CD14-positive monocyte (primary cell): ENCODE results near the gene MICOS13. TPM values are rescaled to one million over a fixed set of nuclear protein-coding genes. Genes with fewer than 3 reads are reported as not detected.

Experiments
- DNase-seq, 3 donors: peaks; one replicate each; pipeline ENCODE4 v3.0.0-alpha.2; 2011 to 2022
- H2AFZ ChIP-seq: 2 replicates; pipeline ENCODE4 v1.6.0; 2012; ENCODE audit warnings: mild to moderate bottlenecking, low read depth, low read length, inconsistent platforms; ENCODE audit not compliant: insufficient read depth, poor library complexity, severe bottlenecking
- H3K27ac ChIP-seq, 2 donors: 1 replicate in 1 of 2; 2 replicates in 1 of 2; pipeline ENCODE4 v1.5.1; 2012 to 2013; ENCODE audit warnings: low read length in 2 of 2, control low read depth in 1 of 2, inconsistent platforms in 1 of 2, low read depth in 1 of 2, mild to moderate bottlenecking in 1 of 2
- H3K27me3 ChIP-seq, 2 donors: one replicate each; pipeline versions ENCODE4 v1.6.0 to v1.6.1; 2011 to 2013; ENCODE audit warnings: low read length in 2 of 2; ENCODE audit not compliant: control insufficient read depth in 2 of 2, insufficient read depth in 2 of 2
- H3K36me3 ChIP-seq, 2 donors: replicated peaks in 1 of 2; 1 replicate in 1 of 2; 2 replicates in 1 of 2; pipeline versions ENCODE4 v1.5.1 to v1.6.1; 2012 to 2013; ENCODE audit warnings: low read length in 2 of 2, control low read depth in 1 of 2, inconsistent platforms in 1 of 2, mild to moderate bottlenecking in 1 of 2; ENCODE audit not compliant: insufficient read depth in 2 of 2, control insufficient read depth in 1 of 2
- H3K4me1 ChIP-seq, 2 donors: 1 replicate in 1 of 2; 2 replicates in 1 of 2; pipeline versions ENCODE4 v1.5.1 to v1.6.1; 2012 to 2013; ENCODE audit warnings: low read length in 2 of 2, control low read depth in 1 of 2, inconsistent platforms in 1 of 2, mild to moderate bottlenecking in 1 of 2, moderate library complexity in 1 of 2; ENCODE audit not compliant: insufficient read depth in 2 of 2, control insufficient read depth in 1 of 2
- H3K4me2 ChIP-seq: replicated peaks from 2 replicates; pipeline ENCODE3; 2012; ENCODE audit warnings: low read length, moderate library complexity, mild to moderate bottlenecking; ENCODE audit not compliant: poor library complexity, severe bottlenecking; ENCODE audit errors: extremely low read depth
- H3K4me3 ChIP-seq, 3 experiments: fragments of 200-600 bp in 1 of 3; sonication (generic) in 1 of 3; replicated peaks in 1 of 3; 1 replicate in 2 of 3; 2 replicates in 1 of 3; pipeline ENCODE4 v1.5.1; 2011 to 2013; ENCODE audit warnings: low read length in 3 of 3, mild to moderate bottlenecking in 3 of 3, control low read depth in 2 of 3, low read depth in 2 of 3, inconsistent platforms in 1 of 3, moderate library complexity in 1 of 3
- H3K79me2 ChIP-seq: 2 replicates; pipeline ENCODE4 v1.6.0; 2012; ENCODE audit warnings: mild to moderate bottlenecking, control low read depth, inconsistent platforms, low read length, moderate library complexity; ENCODE audit not compliant: insufficient read depth
- H3K9ac ChIP-seq: 2 replicates; pipeline ENCODE4 v1.6.0; 2017; ENCODE audit warnings: low read length, mild to moderate bottlenecking; ENCODE audit not compliant: insufficient read depth, poor library complexity, severe bottlenecking
- H3K9me3 ChIP-seq, 2 donors: replicated peaks in 1 of 2; 1 replicate in 1 of 2; 2 replicates in 1 of 2; pipeline versions ENCODE4 v1.5.1 to v1.6.1; 2012 to 2013; ENCODE audit warnings: low read length in 2 of 2, control low read depth in 1 of 2; ENCODE audit not compliant: control insufficient read depth in 1 of 2, insufficient read depth in 1 of 2
- H4K20me1 ChIP-seq: 2 replicates; pipeline ENCODE4 v1.6.0; 2012; ENCODE audit warnings: mild to moderate bottlenecking, low read length, control low read depth, moderate library complexity; ENCODE audit not compliant: insufficient read depth
- H3K27ac Mint-ChIP-seq, 7 donors: one replicate each; pipeline ENCODE4 v1.8.0; 2020; ENCODE audit warnings: mild to moderate bottlenecking in 7 of 7, mixed read lengths in 7 of 7, moderate library complexity in 6 of 7, inconsistent platforms in 2 of 7
- H3K27me3 Mint-ChIP-seq, 3 donors: one replicate each; pipeline ENCODE4 v1.8.0; 2021 to 2022; ENCODE audit warnings: low read depth in 3 of 3, mild to moderate bottlenecking in 3 of 3, mixed read lengths in 3 of 3, moderate library complexity in 3 of 3, inconsistent platforms in 1 of 3
- H3K36me3 Mint-ChIP-seq, 2 donors: one replicate each; pipeline ENCODE4 v1.8.0; 2020; ENCODE audit warnings: mixed read lengths in 2 of 2, inconsistent platforms in 1 of 2, mild to moderate bottlenecking in 1 of 2
- H3K4me1 Mint-ChIP-seq: one replicate; pipeline ENCODE4 v1.8.0; 2020; ENCODE audit warnings: mild to moderate bottlenecking, mixed read lengths
- H3K4me3 Mint-ChIP-seq, 2 donors: one replicate each; pipeline ENCODE4 v1.8.0; 2020; ENCODE audit warnings: mild to moderate bottlenecking in 2 of 2, mixed read lengths in 2 of 2, moderate library complexity in 1 of 2
- H3K9me3 Mint-ChIP-seq, 7 donors: one replicate each; pipeline ENCODE4 v1.8.0; 2020 to 2022; ENCODE audit warnings: mixed read lengths in 7 of 7, mild to moderate bottlenecking in 6 of 7, moderate library complexity in 6 of 7, inconsistent platforms in 2 of 7
- CTCF ChIP-seq: fragments of 200-600 bp; IDR thresholded peaks from one replicate; pipeline ENCODE4 v1.8.0; 2022; ENCODE audit warnings: antibody characterized with exemption, mild to moderate bottlenecking
- WGBS: methylation state at CpG from one replicate; pipeline ENCODE4 v1.1.5; 2013; ENCODE audit warnings: missing lambda C conversion rate; ENCODE audit not compliant: insufficient coverage; 5-methylcytosine and 5-hydroxymethylcytosine counted together
- intact Hi-C, 2 donors: fragments of 100-400 bp; cut with micrococcal nuclease; formaldehyde crosslinking; loops; one replicate each; pipeline versions ENCODE4 v1.15.0 to v1.15.1; 2023
- polyA plus RNA-seq, 3 donors: library from polyadenylated mRNA; depleted of rRNA in 1 of 3; unstranded in 2 of 3; stranded (reverse) in 1 of 3; fragments of 300-500 nt in 2 of 3; fragments of >200 nt in 1 of 3; fragmentation: Illumina TruSeq in 2 of 3; gene quantifications; 1 replicate in 2 of 3; 2 replicates in 1 of 3; pipeline ENCODE4 v1.2.3, GENCODE V29; 2012 to 2021

Gene MICOS13
- polyA plus RNA-seq, 3 donors: 22.5 to 82.7 (median 78.6) TPM

DNA sequence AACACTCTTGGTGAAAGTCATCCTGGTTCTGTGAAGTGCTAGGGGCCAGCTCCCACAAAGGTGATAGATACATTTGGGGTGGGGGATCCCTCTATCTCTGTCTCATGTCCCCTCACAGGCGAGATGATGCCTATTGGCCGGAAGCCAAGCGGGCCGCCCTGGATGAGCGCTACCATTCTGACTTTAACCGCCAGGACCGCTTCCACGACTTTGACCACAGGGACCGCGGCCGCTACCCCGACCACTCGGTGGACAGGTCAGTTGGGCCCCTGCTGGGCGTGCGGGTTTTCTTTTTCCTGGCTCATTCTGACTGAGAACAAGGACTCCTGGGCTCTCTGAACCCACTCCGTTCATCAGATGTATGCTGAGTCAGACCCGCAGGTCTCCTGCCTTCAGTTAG is 16.4 kb downstream of the MICOS13 start:
- WGBS: 94% methylated on average over 15 of the region's 17 CpGs
- no peaks in the 10 kb centered on the region for H3K27me3 Mint-ChIP-seq

GRCh38 chr19:5661483-5661882 is 18.8 kb downstream of the MICOS13 start:
- WGBS: 98% methylated on average over 42 of the region's 42 CpGs
- no peaks in the 10 kb centered on the region for H3K79me2 ChIP-seq
- no peak overlapping the region for H2AFZ ChIP-seq
- no peaks in the 10 kb centered on the region for H3K4me1 ChIP-seq
- no peaks in the 10 kb centered on the region for H3K27me3 Mint-ChIP-seq
- peaks cover 90 to 99% of the 10 kb centered on the region in 2 donors for H3K36me3 ChIP-seq
- no peak overlapping the region for H3K27ac Mint-ChIP-seq
- no peak for DNase-seq
- no peaks in the 10 kb centered on the region for H3K9me3 ChIP-seq
- H3K9me3 Mint-ChIP-seq: no peaks in the 10 kb centered on the region
- no peak overlapping the region for H3K4me2 ChIP-seq
- no peak for TF ChIP-seq CTCF
- no peaks in the 10 kb centered on the region for H3K27me3 ChIP-seq
- H3K9ac ChIP-seq: no peak overlapping the region
- H3K4me3 Mint-ChIP-seq: no peak overlapping the region
- H3K4me3 ChIP-seq: no peak overlapping the region
- intact Hi-C loops: no loop called here
- H3K36me3 Mint-ChIP-seq: peaks cover 77 to 100% of the 10 kb centered on the region in 2 donors
- H3K4me1 Mint-ChIP-seq: no peaks in the 10 kb centered on the region
- peaks cover 67% of the 10 kb centered on the region for H4K20me1 ChIP-seq
- H3K27ac ChIP-seq: no peak overlapping the region

More for the DNA sequence above, 16.4 kb downstream of the MICOS13 start:
- peaks cover 95 to 98% of the 10 kb centered on the region in 2 donors for H3K36me3 ChIP-seq
- intact Hi-C loops: no loop called here
- H3K36me3 Mint-ChIP-seq: peaks cover 79 to 99% of the 10 kb centered on the region in 2 donors
- H3K4me2 ChIP-seq: no peak overlapping the region
- H4K20me1 ChIP-seq: peaks cover 75% of the 10 kb centered on the region
- H3K4me3 Mint-ChIP-seq: no peak overlapping the region
- no peaks in the 10 kb centered on the region for H3K9me3 Mint-ChIP-seq
- H3K27me3 ChIP-seq: no peaks in the 10 kb centered on the region
- H3K79me2 ChIP-seq: no peaks in the 10 kb centered on the region
- TF ChIP-seq CTCF: no peak
- no peaks in the 10 kb centered on the region for H3K9me3 ChIP-seq
- no peak overlapping the region for H3K27ac ChIP-seq
- no peaks in the 10 kb centered on the region for H3K4me1 ChIP-seq
- H3K4me1 Mint-ChIP-seq: no peaks in the 10 kb centered on the region
- H3K27ac Mint-ChIP-seq: no peak overlapping the region
- H2AFZ ChIP-seq: no peak overlapping the region
- DNase-seq: no peak
- no peak overlapping the region for H3K4me3 ChIP-seq
- no peak overlapping the region for H3K9ac ChIP-seq
